ENCODE measurements around the gene FBLN1. TPM values are rescaled to one million over a fixed set of nuclear protein-coding genes. Genes with fewer than 3 reads are reported as not detected.
A peak's percentile ranks its signal among the peaks of the same experiment; 100 is the strongest.

The FBLN1 gene
- total and polyA plus RNA-seq, 2 of the 13 experiments (the other 11 are each of a cell fraction or from before 2014, with no cell fraction given), result 37.3 to 103 TPM

DNA sequence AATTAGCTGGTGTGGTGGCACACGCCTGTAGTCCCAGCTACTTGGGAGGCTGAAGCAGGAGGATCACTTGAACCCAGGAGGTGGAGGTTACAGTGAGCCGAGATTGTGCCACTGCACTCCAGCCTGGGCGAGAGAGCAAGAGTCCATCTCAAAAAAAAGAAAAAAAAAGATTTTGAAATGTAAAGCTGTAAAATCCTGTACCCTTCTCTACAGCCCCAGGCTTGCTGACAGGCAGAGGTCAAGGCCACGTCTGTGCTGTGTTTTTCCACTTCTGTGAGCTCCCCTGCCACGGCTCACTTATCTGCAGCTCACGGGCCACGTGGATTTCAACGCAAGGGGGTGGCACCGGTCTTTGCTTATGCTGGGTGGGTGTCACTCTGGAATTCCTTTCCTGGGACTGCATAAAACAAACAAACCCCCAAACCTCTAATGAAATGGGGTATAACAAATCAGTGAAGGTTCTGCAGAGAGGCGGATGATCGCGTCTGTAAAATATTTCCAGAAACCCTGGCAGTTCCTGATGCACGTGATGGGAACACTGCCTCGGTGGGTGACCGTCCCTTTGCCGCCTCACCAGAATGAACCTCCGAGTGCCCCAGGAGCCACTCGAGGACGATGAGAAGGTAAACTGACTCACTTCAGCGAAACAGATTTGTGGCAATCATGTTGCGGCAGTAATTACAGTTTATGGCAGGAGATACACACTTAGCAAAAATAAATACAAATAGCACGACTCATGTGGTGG is 125.0 kb downstream of the FBLN1 start (continued):
- TF ChIP-seq DNMT1 (CRISPR knock-in tag; IDR thresholded peaks at IDR 0.05) (no peak), NR2F1 (CRISPR knock-in tag; IDR thresholded peaks at IDR 0.05) (peak; percentile 81 to 82; a peak in 3 of 4 replicates), ZKSCAN8 (CRISPR knock-in tag; IDR thresholded peaks at IDR 0.05; ENCODE audit: borderline replicate concordance) (no peak), CEBPG (CRISPR knock-in tag; IDR thresholded peaks at IDR 0.05) (no peak), HDAC1 (CRISPR knock-in tag; IDR thresholded peaks at IDR 0.05) (peak; percentile 59), ZMYM3 (CRISPR knock-in tag; IDR thresholded peaks at IDR 0.05) (peak; percentile 100)
- TF ChIP-seq, protein P1, sequence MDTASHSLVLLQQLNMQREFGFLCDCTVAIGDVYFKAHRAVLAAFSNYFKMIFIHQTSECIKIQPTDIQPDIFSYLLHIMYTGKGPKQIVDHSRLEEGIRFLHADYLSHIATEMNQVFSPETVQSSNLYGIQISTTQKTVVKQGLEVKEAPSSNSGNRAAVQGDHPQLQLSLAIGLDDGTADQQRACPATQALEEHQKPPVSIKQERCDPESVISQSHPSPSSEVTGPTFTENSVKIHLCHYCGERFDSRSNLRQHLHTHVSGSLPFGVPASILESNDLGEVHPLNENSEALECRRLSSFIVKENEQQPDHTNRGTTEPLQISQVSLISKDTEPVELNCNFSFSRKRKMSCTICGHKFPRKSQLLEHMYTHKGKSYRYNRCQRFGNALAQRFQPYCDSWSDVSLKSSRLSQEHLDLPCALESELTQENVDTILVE (CRISPR knock-in tag; IDR thresholded peaks at IDR 0.05), result no peak
- TF ChIP-seq, protein P2, sequence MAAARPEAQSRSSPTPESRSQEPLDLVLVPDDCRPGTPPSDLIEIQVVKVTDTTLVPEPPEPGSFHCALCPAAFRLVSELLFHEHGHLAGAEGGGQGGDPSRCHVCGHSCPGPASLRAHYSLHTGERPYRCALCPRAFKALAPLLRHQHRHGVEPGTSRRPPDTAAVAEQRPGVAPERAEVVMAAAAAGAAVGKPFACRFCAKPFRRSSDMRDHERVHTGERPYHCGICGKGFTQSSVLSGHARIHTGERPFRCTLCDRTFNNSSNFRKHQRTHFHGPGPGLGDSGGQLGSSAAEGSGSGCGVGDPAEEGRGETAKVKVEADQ (CRISPR knock-in tag; IDR thresholded peaks at IDR 0.05; ENCODE audit: borderline replicate concordance), result 0 out of 2 replicates have a peak, but pooled peaks have one; percentile 53
- TF ChIP-seq, protein P3, sequence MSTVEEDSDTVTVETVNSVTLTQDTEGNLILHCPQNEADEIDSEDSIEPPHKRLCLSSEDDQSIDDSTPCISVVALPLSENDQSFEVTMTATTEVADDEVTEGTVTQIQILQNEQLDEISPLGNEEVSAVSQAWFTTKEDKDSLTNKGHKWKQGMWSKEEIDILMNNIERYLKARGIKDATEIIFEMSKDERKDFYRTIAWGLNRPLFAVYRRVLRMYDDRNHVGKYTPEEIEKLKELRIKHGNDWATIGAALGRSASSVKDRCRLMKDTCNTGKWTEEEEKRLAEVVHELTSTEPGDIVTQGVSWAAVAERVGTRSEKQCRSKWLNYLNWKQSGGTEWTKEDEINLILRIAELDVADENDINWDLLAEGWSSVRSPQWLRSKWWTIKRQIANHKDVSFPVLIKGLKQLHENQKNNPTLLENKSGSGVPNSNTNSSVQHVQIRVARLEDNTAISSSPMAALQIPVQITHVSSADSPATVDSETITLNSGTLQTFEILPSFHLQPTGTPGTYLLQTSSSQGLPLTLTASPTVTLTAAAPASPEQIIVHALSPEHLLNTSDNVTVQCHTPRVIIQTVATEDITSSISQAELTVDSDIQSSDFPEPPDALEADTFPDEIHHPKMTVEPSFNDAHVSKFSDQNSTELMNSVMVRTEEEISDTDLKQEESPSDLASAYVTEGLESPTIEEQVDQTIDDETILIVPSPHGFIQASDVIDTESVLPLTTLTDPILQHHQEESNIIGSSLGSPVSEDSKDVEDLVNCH (CRISPR knock-in tag; IDR thresholded peaks at IDR 0.05), result no peak
- TF ChIP-seq, protein P4, sequence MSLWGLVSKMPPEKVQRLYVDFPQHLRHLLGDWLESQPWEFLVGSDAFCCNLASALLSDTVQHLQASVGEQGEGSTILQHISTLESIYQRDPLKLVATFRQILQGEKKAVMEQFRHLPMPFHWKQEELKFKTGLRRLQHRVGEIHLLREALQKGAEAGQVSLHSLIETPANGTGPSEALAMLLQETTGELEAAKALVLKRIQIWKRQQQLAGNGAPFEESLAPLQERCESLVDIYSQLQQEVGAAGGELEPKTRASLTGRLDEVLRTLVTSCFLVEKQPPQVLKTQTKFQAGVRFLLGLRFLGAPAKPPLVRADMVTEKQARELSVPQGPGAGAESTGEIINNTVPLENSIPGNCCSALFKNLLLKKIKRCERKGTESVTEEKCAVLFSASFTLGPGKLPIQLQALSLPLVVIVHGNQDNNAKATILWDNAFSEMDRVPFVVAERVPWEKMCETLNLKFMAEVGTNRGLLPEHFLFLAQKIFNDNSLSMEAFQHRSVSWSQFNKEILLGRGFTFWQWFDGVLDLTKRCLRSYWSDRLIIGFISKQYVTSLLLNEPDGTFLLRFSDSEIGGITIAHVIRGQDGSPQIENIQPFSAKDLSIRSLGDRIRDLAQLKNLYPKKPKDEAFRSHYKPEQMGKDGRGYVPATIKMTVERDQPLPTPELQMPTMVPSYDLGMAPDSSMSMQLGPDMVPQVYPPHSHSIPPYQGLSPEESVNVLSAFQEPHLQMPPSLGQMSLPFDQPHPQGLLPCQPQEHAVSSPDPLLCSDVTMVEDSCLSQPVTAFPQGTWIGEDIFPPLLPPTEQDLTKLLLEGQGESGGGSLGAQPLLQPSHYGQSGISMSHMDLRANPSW (CRISPR knock-in tag; IDR thresholded peaks at IDR 0.05; ENCODE audit: borderline replicate concordance), result no peak
- TF ChIP-seq, protein P5, sequence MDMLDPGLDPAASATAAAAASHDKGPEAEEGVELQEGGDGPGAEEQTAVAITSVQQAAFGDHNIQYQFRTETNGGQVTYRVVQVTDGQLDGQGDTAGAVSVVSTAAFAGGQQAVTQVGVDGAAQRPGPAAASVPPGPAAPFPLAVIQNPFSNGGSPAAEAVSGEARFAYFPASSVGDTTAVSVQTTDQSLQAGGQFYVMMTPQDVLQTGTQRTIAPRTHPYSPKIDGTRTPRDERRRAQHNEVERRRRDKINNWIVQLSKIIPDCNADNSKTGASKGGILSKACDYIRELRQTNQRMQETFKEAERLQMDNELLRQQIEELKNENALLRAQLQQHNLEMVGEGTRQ (IDR thresholded peaks at IDR 0.05; ENCODE audit: low read depth, low read length), result no peak
- TF ChIP-seq, protein P5 (CRISPR knock-in tag; IDR thresholded peaks at IDR 0.05; ENCODE audit: borderline replicate concordance), result no peak
- TF ChIP-seq, protein P6, sequence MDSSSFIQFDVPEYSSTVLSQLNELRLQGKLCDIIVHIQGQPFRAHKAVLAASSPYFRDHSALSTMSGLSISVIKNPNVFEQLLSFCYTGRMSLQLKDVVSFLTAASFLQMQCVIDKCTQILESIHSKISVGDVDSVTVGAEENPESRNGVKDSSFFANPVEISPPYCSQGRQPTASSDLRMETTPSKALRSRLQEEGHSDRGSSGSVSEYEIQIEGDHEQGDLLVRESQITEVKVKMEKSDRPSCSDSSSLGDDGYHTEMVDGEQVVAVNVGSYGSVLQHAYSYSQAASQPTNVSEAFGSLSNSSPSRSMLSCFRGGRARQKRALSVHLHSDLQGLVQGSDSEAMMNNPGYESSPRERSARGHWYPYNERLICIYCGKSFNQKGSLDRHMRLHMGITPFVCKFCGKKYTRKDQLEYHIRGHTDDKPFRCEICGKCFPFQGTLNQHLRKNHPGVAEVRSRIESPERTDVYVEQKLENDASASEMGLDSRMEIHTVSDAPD (CRISPR knock-in tag; IDR thresholded peaks at IDR 0.05), result no peak

Measured in HepG2 (cell line).